Midbrain (tissue), 1 donor: ENCODE measurements around the gene ATG10.
"Not testable (repeated sequence)": the region's sequence is repeated elsewhere in the genome, so short reads cannot be mapped to it uniquely, and the experiment has no call there.

Experiments used
- DNase-seq: peaks from one replicate; lab custom pipeline; 2025; lab: John Stamatoyannopoulos, UW

The ATG10 gene

GRCh38 chr5:82129723-82130285 lies 158.0 kb downstream of the ATG10 start:
- no peak for DNase-seq

- DNase-seq = no peak
Measured at GRCh38 chr5:82130602-82131001, 158.8 kb downstream of the ATG10 start.

DNA sequence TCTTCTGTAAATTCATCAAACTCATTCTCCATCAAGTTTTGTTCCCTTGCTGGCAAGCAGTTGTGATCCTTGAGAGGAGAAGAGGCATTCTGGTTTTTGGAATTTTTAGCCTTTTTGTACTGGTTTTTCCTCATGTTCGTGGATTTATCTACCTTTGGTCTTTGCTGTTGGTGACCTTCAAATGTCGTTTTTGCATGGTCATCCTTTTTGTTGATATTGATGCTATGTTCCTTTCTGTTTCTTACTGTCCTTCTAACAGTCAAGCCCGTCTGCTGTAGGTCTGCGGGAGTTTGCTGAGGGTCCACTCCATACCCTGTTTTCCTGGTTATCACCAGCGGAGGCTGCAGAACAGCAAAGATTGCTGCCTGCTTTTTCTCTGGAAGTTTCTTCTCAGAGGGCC lies 165.4 kb downstream of the ATG10 start:
- no peak for DNase-seq

DNA sequence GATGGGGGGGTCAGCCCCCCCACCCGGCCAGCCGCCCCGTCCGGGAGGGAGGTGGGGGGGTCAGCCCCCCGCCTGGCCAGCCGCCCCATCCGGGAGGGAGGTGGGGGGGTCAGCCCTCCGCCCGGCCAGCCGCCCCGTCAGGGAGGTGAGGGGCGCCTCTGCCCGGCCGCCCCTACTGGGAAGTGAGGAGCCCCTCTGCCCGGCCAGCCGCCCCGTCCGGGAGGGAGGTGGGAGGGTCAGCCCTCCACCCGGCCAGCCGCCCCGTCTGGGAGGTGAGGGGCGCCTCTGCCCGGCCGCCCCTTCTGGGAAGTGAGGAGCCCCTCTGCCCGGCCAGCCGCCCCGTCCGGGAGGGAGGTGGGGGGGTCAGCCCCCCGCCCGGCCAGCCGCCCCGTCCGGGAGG lies 168.0 kb downstream of the ATG10 start:
- not testable (repeated sequence) for DNase-seq

- DNase-seq = no peak
Measured at GRCh38 chr5:82142217-82142841, 170.5 kb downstream of the ATG10 start.

DNA sequence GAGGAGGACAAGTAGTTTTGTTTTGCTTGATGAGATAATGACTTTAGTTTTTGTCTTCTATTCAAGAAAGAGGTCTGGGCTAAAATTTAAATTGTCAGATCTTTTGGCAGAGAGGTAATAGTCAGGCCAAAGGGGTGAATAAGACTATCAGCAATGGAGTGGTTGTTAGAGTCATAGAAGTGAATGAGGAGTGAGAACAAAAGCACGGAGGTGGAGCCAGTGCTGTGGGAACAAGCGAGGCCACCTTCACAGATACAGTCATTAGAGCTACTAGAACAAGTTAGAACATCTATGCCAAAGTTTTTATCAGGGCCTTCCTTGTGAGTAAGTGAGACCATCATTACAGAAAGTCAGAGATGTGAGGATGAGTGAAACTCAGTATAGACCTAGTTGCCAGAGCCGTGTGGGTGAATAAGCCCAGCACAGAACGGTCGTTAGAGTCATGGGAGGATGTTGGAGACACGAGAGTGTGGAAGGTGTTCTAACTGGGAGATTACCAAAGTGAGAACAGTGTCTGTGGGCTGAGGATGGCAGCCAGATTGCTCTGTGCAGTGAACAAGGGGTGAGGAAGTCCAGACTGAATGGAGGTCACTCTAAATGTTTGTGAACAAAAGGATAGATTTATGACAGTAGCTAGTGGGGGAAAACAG lies 171.2 kb downstream of the ATG10 start:
- DNase-seq = no peak

DNA sequence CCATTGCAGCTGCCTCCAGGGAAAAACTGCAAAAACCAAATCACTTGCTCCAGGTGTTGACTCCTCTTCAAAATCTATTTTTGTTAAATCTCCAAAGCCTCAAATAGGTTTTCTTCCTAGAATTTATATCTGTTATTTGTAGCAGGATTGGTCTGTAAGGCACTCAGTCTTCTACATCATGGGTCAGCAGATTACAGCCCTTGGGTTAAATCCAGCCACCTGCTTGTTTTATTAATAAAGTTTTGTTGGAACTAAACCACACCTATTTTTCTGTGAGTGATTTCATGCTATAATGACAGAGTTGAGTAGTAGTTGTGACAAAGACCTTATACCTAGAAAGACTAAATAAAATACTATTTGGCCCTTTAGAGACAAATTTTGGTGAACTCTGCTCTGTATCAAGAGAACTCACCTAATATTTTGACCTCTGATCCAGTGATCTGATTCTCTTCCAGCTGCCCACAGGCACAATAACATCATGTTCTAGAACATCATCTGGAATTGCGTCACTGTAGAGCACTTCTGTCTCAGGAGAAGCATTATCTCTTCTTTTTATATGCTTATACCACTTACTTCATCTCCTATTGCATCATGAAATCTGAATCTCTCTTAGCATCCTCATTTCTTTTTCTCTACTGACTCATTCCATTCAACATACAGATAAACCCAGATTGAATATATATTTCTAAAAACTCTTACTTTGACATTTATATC lies 176.2 kb downstream of the ATG10 start:
- DNase-seq = no peak

GRCh38 chr5:82149434-82149833 lies 177.6 kb downstream of the ATG10 start:
- no peak for DNase-seq

DNA sequence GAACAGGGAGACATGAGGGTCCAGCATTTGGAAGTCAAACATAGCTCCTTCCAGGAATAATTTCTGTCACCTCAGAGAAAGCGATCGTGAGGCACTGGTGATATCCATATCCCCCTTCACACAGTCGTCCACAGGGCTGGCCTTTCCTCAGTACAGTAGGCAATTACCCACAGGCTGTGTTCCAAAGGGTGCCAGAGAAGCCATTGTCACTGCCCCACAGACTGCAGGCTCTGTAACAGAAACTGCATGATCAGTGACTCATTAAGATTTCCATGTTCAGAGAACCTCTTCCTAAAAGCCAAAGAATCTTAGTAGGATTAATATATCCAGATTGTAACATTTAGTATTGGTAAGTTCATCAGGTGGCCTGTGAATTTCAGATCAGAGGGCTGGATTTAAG lies 178.7 kb downstream of the ATG10 start:
- DNase-seq = no peak

GRCh38 chr5:82151204-82151603 lies 179.4 kb downstream of the ATG10 start:
- no peak for DNase-seq

DNA sequence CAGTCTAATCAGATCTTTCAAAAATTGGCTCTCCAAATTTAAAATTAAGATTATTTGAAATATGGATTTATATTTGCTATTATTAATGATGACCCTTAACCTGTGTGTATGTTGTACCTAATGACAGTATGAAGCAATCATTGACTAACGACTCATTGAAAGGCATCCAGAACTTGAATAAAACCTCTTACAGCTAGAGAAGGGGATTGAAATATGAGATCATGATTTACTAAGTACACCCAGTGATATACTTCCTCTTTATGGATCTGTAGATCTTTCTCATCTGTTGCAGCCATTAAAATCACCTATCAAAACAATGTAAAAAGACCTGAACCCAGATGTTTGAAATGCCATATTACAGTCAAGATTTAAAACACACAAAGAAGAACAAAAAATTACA lies 179.8 kb downstream of the ATG10 start:
- no peak for DNase-seq

DNA sequence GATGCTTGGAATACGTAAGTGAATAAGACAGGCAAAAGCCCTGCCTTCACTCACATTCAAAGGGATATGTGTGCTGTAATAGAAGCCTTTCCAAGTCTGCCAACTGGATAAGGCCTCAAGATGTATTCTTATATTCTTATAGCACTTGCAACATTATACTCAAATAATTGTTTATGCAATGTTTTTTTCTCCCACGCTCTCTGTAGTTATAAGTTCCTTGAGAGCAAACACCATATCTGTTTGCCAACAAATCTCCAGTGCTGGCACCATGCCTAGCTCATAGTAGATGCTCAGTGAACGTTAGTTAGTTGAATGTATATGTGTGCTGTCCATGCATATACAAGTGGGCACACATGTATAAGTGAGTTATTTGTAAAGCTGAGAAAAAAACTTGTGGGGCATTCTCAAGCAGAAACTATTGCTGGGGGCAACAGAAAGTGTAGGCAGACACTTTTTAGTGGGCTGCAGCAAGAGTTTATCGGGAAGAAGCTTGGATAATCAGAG lies 181.2 kb downstream of the ATG10 start:
- no peak for DNase-seq

GRCh38 chr5:82154776-82155175 lies 183.0 kb downstream of the ATG10 start:
- DNase-seq = no peak

DNA sequence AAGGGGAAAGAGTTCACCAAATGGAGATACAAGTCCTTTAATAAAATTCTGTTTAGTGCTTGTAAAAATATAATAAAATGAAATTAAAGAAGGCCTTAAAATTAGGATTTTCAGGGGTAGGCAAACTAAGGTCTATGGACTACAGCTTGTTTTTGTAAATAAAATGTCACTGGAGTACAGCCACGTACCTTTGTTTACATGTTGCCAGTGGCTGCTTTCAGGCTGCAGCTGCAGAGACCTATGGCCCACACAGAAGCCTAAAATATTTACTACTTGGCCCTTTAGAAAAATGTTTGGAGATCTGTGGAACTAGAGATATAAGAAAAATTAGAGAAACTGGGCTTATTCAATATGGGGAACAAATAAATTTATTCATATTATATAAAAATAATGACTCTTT lies 183.5 kb downstream of the ATG10 start:
- no peak for DNase-seq

DNA sequence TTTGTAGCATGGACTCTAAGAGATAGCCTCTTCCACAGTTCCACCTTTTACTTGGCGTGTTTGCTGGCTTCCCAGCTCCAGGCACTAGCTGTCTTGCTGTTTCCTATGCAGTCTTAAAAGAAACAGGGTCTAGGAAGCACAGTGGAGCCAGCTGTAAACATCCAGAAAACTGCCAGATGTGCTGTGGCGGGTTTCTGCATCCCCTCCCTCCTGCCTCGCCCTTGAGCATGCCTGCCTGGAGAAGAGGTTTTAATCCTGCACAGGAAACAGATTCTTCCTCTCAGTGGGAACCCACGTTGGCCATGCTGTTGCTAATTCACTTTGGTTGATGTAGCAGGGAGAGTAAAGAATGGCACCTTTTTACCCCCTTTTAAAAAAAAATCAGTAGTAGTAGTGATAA lies 185.1 kb downstream of the ATG10 start:
- no peak for DNase-seq

- DNase-seq = no peak
Measured at GRCh38 chr5:82158755-82159413, 187.1 kb downstream of the ATG10 start.

DNA sequence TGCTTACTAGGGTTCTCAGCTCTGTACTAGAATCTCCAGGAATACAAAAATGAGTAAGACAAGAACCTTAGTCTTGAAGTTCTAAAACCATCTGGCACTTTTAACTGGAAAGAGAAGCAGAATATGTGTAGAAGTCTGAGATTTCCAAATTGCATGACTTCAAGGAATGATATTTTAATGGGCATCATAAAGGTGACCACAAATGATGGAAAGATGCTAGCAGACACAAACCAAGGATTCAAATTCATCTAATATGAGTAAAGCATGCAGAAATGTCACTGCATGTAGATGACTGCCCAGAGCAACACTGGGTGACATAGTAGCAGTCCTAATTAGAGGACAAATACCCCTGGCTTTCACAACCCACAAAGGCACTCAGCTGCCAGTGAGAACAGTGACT lies 189.1 kb downstream of the ATG10 start:
- no peak for DNase-seq

DNA sequence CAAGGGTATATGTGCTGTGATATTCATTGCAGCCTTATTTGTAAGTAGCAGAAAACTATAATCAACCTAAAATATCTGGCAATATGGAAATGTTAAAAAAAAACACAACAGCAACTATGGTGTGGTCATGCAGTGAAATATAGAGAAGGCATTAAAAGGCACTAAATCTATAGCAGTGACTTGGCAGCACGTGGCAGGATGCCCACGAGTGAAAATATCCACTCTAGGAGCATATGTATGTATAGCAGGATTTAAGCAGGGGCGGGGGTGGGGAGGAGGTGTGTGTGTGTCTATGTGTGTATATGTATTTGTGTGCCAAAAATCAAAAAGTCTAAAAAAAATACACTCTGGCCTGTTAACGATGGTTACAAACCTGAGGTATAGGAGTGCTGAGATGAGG lies 190.8 kb downstream of the ATG10 start:
- DNase-seq = no peak

DNA sequence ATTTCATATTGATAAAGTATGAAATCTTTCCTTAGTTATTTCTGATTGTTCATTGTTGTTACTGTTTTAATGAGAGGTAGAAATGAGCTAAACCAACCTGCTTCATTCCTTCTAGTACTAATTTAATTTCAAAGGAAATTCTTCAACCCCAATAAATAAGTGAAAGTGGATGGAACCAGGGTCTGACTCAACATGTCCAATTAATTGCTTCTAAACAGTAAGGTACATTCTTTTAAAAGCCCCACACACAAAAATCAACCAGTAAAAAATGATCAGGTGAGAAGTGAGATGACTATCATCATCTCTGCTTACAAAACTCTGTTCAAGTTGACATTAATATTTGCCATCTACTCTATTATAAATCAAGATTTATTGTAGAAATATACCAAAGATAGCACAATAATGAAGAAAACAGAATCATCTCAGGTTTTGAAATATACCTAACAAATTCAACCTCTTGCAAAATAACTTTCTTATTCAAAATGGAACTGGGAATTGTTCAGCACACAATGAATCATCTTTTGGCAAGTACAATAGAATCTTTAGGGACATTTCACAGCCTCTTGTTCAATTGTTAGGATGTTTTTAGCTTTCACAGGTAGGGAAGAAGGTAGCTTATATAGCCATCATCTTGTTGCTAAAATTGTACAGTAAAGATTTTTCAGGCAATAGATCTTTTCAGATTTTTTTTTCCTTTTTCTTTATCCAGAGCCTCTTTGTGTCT lies 191.8 kb downstream of the ATG10 start:
- no peak for DNase-seq

GRCh38 chr5:82164176-82164976 lies 192.6 kb downstream of the ATG10 start:
- DNase-seq = no peak
